ENCODE measurements around the gene CD2AP.

DNA sequence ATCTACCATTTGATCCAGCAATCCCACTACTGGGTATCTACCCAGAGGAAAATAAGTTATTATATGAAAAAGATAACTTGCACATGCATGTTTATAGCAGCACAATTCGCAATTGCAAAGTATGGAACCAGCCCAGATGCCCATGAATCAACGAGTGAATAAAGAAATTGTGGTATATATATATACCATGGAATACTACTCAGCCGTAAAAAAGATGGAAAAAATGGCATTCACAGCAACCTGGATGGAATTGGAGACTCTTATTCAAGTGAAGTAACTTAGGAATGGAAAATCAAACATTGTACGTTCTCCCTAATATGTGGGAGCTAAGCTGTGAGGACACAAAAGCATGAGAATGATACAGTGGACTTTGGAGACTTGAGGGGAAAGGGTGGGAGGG lies 120.8 kb downstream of the CD2AP start:
- TF ChIP-seq POLR2A (IDR thresholded peaks at IDR 0.05; ENCODE audit: low read length) (no peak), GATA1 (IDR thresholded peaks at IDR 0.05; ENCODE audit: low read depth, low read length) (no peak)
